Hepatic stellate cell (primary cell): ENCODE data around the gene MARCHF9.
A peak's percentile ranks its signal among the peaks of the same experiment; 100 is the strongest.

Source experiments
- DNase-seq: peaks from one replicate; pipeline ENCODE4 v3.0.0; 2011; ENCODE audit warnings: low spot score

MARCHF9 gene

DNA sequence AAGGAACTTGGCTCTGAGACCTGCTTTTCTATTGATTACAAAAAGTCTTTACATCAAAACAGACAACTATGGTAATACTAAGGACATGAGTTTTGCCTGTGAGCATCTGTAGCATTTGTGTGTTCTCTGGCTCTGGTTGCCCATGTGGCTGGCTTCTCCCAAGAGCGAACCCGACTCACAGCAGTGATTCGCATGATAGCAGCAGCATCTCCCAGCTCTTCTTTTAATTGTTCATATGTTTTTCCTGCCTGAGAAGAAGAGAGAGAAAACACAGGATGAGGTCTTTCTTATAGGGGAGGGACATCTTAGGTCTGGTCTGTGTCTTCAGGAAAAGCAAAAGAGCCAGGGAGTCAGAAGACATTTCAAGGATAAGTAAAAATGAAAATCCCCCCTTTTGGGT lies 46.1 kb downstream of the MARCHF9 start:
- DNase-seq = no peak

- no peak for DNase-seq
Observed at GRCh38 chr12:57802607-57803006, 47.7 kb downstream of the MARCHF9 start.

- peak; percentile 67 for DNase-seq
Observed at GRCh38 chr12:57803319-57803893, 48.5 kb downstream of the MARCHF9 start.

- no peak for DNase-seq
Observed at GRCh38 chr12:57806677-57807076, 51.8 kb downstream of the MARCHF9 start.

- DNase-seq = no peak
Observed at GRCh38 chr12:57807285-57807684, 52.4 kb downstream of the MARCHF9 start.

DNA sequence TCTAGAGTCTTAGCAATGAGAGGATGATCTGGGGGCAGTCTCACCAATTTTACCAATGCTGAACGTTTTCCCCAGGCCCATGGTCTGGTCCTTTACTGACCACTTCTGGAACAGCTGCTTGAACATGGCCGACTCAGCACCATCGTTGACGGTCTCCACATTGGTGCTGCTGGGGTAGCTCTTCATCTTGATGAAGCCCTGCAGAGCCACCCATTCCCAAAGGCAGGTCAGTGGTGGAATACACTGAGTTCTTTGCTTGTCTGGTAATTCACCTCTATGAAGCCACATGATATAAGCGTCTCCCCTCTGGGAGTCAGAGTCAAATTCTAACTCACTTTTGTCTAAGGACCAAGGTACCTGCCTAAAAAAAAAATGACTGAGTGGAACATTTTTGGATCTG lies 53.4 kb downstream of the MARCHF9 start:
- no peak for DNase-seq

DNA sequence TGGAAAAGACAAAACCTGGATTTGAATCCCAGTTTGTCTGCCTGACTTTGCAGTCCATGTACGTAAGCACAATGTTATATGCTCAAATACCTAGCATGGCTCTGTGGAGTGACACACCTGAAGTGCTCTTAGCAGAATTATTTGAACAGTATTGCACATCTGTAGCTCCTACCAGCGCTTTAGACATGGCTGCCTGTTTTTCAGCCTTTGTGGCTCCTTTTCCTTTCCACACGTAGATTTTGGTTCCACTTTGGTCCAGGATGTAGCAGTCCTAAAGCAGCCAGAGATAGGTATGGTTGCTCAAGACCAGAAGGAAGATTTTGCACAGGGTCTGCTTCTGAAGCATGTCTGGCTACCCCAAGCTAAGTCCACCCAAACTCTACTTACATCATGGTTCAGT lies 54.5 kb downstream of the MARCHF9 start:
- no peak for DNase-seq
